K562 (cell line): ENCODE measurements around the gene GRHL3. TPM values are rescaled to one million over a fixed set of nuclear protein-coding genes. Genes with fewer than 3 reads are reported as not detected.

Experiments
- ATAC-seq: fragments of 200-7000 bp; cut with Tn5 transposase; 3 replicates; pipeline ENCODE4 v1.9.1; 2020; ENCODE audit warnings: moderate library complexity
- BruUV-seq: library from RNA; stranded (reverse); fragments of 400-500 nt; replicated peaks from 2 replicates; lab custom pipeline; 2021; lab: Mats Ljungman, UMichigan
- CTCF ChIA-PET: fragments of 300-600 bp; formaldehyde crosslinking; extraction: SDS; loops from one replicate; lab custom pipeline; 2021; ENCODE audit warnings: low intra/inter-chr PET ratio; lab: Yijun Ruan, JAX
- POLR2A ChIA-PET: fragments of 300-600, 350-650 bp; sonication (Branson Sonifier 250); formaldehyde crosslinking; extraction: SDS; loops from one replicate; lab custom pipeline; 2021; ENCODE audit warnings: antibody characterized with exemption, inconsistent platforms; lab: Yijun Ruan, JAX
- DNase-seq, 4 experiments: peaks; one replicate each; pipeline versions ENCODE4 v3.0.0 to v3.0.0-alpha.2; 2011 to 2018; ENCODE audit warnings: low spot score in 3 of 4, mixed read lengths in 3 of 4; ENCODE audit errors: extremely low read depth in 1 of 4
- FAIRE-seq: peaks from 2 replicates; lab custom pipeline; 2011; peaks lifted over from hg19 to GRCh38; lab: Jason Lieb, UNC
- H2AFZ ChIP-seq: 2 replicates; pipeline ENCODE4 v1.6.0; 2011; ENCODE audit warnings: low read depth, low read length, control low read depth, inconsistent platforms
- H3K27ac ChIP-seq: fragments of 200-600 bp; 3 replicates; pipeline ENCODE4 v1.8.0; 2011; ENCODE audit warnings: low read depth, mild to moderate bottlenecking, control low read depth, inconsistent platforms, low read length, moderate library complexity, mixed read lengths; ENCODE audit errors: extremely low read depth
- H3K27me3 ChIP-seq, 2 experiments: fragments of 300-600 bp in 1 of 2; 2 replicates in 1 of 2; 3 replicates in 1 of 2; pipeline versions ENCODE4 v1.6.0 to v1.8.0; 2011; ENCODE audit warnings: inconsistent platforms in 2 of 2, low read length in 2 of 2, mild to moderate bottlenecking in 1 of 2, mixed read lengths in 1 of 2, moderate library complexity in 1 of 2; ENCODE audit not compliant: control insufficient read depth in 2 of 2, insufficient read depth in 2 of 2
- H3K36me3 ChIP-seq: fragments of 300-600 bp; 3 replicates; pipeline ENCODE4 v1.8.0; 2011; ENCODE audit warnings: mild to moderate bottlenecking, low read length, inconsistent platforms; ENCODE audit not compliant: control insufficient read depth, insufficient read depth
- H3K4me1 ChIP-seq, 2 experiments: fragments of 200-600 bp in 1 of 2; replicated peaks in 1 of 2; 2 replicates in 1 of 2; 3 replicates in 1 of 2; pipeline versions ENCODE4 v1.5.1 to v1.8.0; 2011; ENCODE audit warnings: inconsistent platforms in 2 of 2, low read length in 2 of 2, mild to moderate bottlenecking in 1 of 2, mixed read lengths in 1 of 2, moderate library complexity in 1 of 2; ENCODE audit not compliant: control insufficient read depth in 2 of 2, insufficient read depth in 2 of 2
- H3K4me2 ChIP-seq: 2 replicates; pipeline ENCODE4 v1.6.1; 2011; ENCODE audit warnings: low read length, control low read depth, inconsistent platforms, mixed read lengths; ENCODE audit not compliant: insufficient read depth
- H3K4me3 ChIP-seq: fragments of 200-600 bp; sonication (generic), shearing (Covaris generic); 2 replicates; pipeline ENCODE4 v1.5.1; 2016; ENCODE audit warnings: control low read depth, inconsistent platforms
- H3K79me2 ChIP-seq: fragments of 200-600 bp; 3 replicates; pipeline ENCODE4 v1.8.0; 2011; ENCODE audit warnings: low read length, inconsistent platforms; ENCODE audit not compliant: control insufficient read depth, insufficient read depth
- H3K9ac ChIP-seq, 2 experiments: 2 replicates each; pipeline versions ENCODE4 v1.6.0 to v1.6.1; 2011; ENCODE audit warnings: low read depth in 2 of 2, low read length in 2 of 2, control low read depth in 1 of 2, inconsistent platforms in 1 of 2, mild to moderate bottlenecking in 1 of 2, mixed read lengths in 1 of 2; ENCODE audit not compliant: insufficient read depth in 1 of 2
- H3K9me1 ChIP-seq: one replicate; pipeline ENCODE4 v1.6.0; 2011; ENCODE audit warnings: inconsistent platforms, mild to moderate bottlenecking, low read length, moderate library complexity; ENCODE audit not compliant: control insufficient read depth, insufficient read depth
- H3K9me3 ChIP-seq: replicated peaks from 2 replicates; pipeline ENCODE4 v1.5.1; 2011; ENCODE audit warnings: low read depth, low read length, inconsistent platforms; ENCODE audit not compliant: control insufficient read depth, insufficient read depth
- H4K20me1 ChIP-seq: replicated peaks from 2 replicates; pipeline ENCODE4 v1.6.1; 2011; ENCODE audit warnings: low read length, inconsistent platforms, mixed read lengths; ENCODE audit not compliant: control insufficient read depth, insufficient read depth
- ARHGAP35 ChIP-seq: fragments of 450-650 bp; IDR thresholded peaks from 2 replicates; pipeline ENCODE4 v1.6.1; 2018; ENCODE audit not compliant: partially characterized antibody
- EZH2 ChIP-seq: IDR thresholded peaks from 2 replicates; pipeline ENCODE4 v1.6.1; 2012; ENCODE audit warnings: low read depth, mild to moderate bottlenecking, inconsistent platforms, low read length, borderline replicate concordance
- GABPB1 ChIP-seq: sonication (generic); formaldehyde crosslinking; IDR thresholded peaks from 2 replicates; pipeline ENCODE4 v1.8.0; 2022; ENCODE audit warnings: mild to moderate bottlenecking, missing genetic modification reagents
- HDAC2 ChIP-seq: fragments of 450-650 bp; IDR thresholded peaks from 2 replicates; pipeline ENCODE4 v1.6.1; 2016; ENCODE audit warnings: mild to moderate bottlenecking
- ILK ChIP-seq: fragments of 450-650 bp; IDR thresholded peaks from 2 replicates; pipeline ENCODE4 v1.6.1; 2016; ENCODE audit warnings: missing genetic modification characterization, low read depth, mild to moderate bottlenecking, missing compliant biosample characterization, moderate library complexity, borderline replicate concordance
- KDM1A ChIP-seq, 2 experiments: fragments of 450-650 bp; IDR thresholded peaks; 2 replicates each; pipeline ENCODE4 v1.6.1; 2016; ENCODE audit warnings: mild to moderate bottlenecking in 2 of 2
- NR2C2 ChIP-seq, 2 experiments: fragments of 200-800 bp in 1 of 2; sonication (Bioruptor generic) in 1 of 2; sonication (generic) in 1 of 2; formaldehyde crosslinking in 1 of 2; IDR thresholded peaks; 2 replicates each; pipeline versions ENCODE4 v1.6.1 to v1.8.0; 2016 to 2022; ENCODE audit warnings: mild to moderate bottlenecking in 1 of 2, missing compliant biosample characterization in 1 of 2, missing genetic modification characterization in 1 of 2, missing genetic modification reagents in 1 of 2
- PHF21A ChIP-seq: fragments of 450-650 bp; IDR thresholded peaks from 2 replicates; pipeline ENCODE4 v1.6.1; 2017; ENCODE audit warnings: low read depth, borderline replicate concordance
- POLR2AphosphoS5 ChIP-seq: IDR thresholded peaks from 2 replicates; pipeline ENCODE4 v1.6.1; 2011; ENCODE audit warnings: mild to moderate bottlenecking, low read depth, low read length, moderate library complexity; ENCODE audit not compliant: control insufficient read depth, insufficient read depth
- RBBP5 ChIP-seq: fragments of 200-600 bp; sonication (generic); IDR thresholded peaks from 2 replicates; pipeline ENCODE4 v1.6.1; 2012; ENCODE audit warnings: borderline replicate concordance, mild to moderate bottlenecking, low read length, control low read depth, inconsistent platforms; ENCODE audit not compliant: insufficient read depth, poor library complexity, severe bottlenecking
- SAFB ChIP-seq: fragments of 200-400 bp; formaldehyde crosslinking; IDR thresholded peaks from 2 replicates; pipeline ENCODE4 v1.6.1; 2017; ENCODE audit warnings: low read depth, low read length, borderline replicate concordance
- SMAD4 ChIP-seq: fragments of 250-450 bp; sonication (Bioruptor Pico); conservative IDR thresholded peaks from 2 replicates; pipeline ENCODE4 v1.8.0; 2021; ENCODE audit warnings: inconsistent platforms, mild to moderate bottlenecking, moderate library complexity
- ZKSCAN1 ChIP-seq: fragments of 150-350 bp; IDR thresholded peaks from 2 replicates; pipeline ENCODE4 v1.6.1; 2016; ENCODE audit warnings: low read depth, low read length
- ZNF134 ChIP-seq: fragments of 250-450 bp; sonication (Bioruptor Pico); conservative IDR thresholded peaks from 2 replicates; pipeline ENCODE4 v1.4.0; 2020
- WGBS: fragments of 100-300 bp; shearing (Covaris generic); methylation state at CpG from one replicate; pipeline ENCODE4 v1.1.6; 2016; ENCODE audit warnings: low coverage, mixed read lengths; ENCODE audit not compliant: insufficient coverage; ENCODE audit errors: missing lambda C conversion rate; 5-methylcytosine and 5-hydroxymethylcytosine counted together
- in situ Hi-C: fragments of 300-500 bp; cut with MboI; formaldehyde crosslinking; loops from 4 replicates; pipeline ENCODE4 v1.15.0; 2018; ENCODE audit warnings: inconsistent platforms, mixed read lengths
- intact Hi-C: fragments of 100-400 bp; cut with micrococcal nuclease; formaldehyde crosslinking; loops from 2 replicates; pipeline ENCODE4 v1.14.2; 2022
- polyA plus RNA-seq, 8 experiments: library from polyadenylated mRNA; depleted of rRNA in 4 of 8; stranded (reverse) in 5 of 8; unstranded in 3 of 8; fragments of >200 nt; fragmentation: Nextera tagmentation in 2 of 8; fragmentation: Illumina TruSeq in 1 of 8; extraction: Ambion mirVana in 2 of 8; extraction: Trizol in 1 of 8; gene quantifications; 2 replicates each; pipeline versions ENCODE4 v1.2.1 to v1.2.3, GENCODE V29; 2011 to 2014; ENCODE audit warnings: inconsistent platforms in 1 of 8, missing spikeins in 1 of 8
- total RNA-seq, 7 experiments: library from RNA; depleted of rRNA in 6 of 7; stranded (reverse); fragments of >200 nt in 6 of 7; fragmentation: Illumina TruSeq in 2 of 7; extraction: Trizol in 2 of 7; gene quantifications; 2 replicates each; pipeline versions ENCODE4 v1.2.1 to v1.2.3, GENCODE V29; 2011 to 2021; ENCODE audit warnings: low replicate concordance in 1 of 7
- TF ChIP-seq, protein P1 (sequence below): IDR thresholded peaks from 2 replicates; pipeline ENCODE4 v1.6.1; 2011; ENCODE audit warnings: borderline replicate concordance, low read depth, mild to moderate bottlenecking, moderate library complexity, low read length; ENCODE audit not compliant: insufficient read depth, poor library complexity, severe bottlenecking

The GRHL3 gene
- total and polyA plus RNA-seq, 9 of the 15 experiments (the other 6 are each of a cell fraction or from before 2014, with no cell fraction given), result 0.01 to 0.04 TPM; not detected in 7

DNA sequence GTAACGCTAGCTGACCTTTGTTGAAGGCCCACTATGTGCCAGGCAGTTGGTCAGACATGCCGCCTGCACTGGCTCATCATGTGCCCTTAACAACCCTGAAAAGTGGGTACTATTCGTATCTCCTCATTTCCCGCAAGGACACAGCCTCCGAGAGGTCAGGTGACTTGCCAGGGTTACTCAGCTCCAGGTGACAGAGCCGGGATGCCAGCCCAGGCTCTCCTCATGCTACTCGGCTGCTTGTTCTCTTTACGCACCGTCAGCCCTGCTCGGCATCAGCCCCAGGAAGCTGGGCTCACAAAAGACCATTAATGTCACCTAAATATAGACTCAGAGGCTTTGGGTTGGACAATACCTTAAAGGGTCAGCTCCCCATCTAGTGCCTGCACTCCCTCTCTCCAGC, 29.0 kb downstream of the GRHL3 start:
- H3K36me3 ChIP-seq, result no peaks in the 10 kb centered on the region
- BruUV-seq, result no TSS peak
- peaks cover 0 to 13% of the 10 kb centered on the region in 2 experiments; a peak in 2 of 5 replicates for H3K4me1 ChIP-seq
- H3K27me3 ChIP-seq, result peaks cover 22 to 82% of the 10 kb centered on the region in 2 experiments
- no peak overlapping the region for H3K4me3 ChIP-seq
- in situ Hi-C loops (no loop called here), intact Hi-C loops (no loop called here)
- no peak overlapping the region for H3K4me2 ChIP-seq
- no peak for ATAC-seq
- no peaks in the 10 kb centered on the region for H3K9me3 ChIP-seq
- TF ChIP-seq, protein P1, sequence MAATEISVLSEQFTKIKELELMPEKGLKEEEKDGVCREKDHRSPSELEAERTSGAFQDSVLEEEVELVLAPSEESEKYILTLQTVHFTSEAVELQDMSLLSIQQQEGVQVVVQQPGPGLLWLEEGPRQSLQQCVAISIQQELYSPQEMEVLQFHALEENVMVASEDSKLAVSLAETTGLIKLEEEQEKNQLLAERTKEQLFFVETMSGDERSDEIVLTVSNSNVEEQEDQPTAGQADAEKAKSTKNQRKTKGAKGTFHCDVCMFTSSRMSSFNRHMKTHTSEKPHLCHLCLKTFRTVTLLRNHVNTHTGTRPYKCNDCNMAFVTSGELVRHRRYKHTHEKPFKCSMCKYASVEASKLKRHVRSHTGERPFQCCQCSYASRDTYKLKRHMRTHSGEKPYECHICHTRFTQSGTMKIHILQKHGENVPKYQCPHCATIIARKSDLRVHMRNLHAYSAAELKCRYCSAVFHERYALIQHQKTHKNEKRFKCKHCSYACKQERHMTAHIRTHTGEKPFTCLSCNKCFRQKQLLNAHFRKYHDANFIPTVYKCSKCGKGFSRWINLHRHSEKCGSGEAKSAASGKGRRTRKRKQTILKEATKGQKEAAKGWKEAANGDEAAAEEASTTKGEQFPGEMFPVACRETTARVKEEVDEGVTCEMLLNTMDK, result no peak
- 0 out of 2 replicates have a peak, but pooled peaks have one; percentile 50 for TF ChIP-seq ZKSCAN1
- TF ChIP-seq, all 486 proteins: peak for 1
- DNase-seq (no peak), FAIRE-seq (no peak)
- Histone ChIP-seq H3K9me1 (no peaks in the 10 kb centered on the region), H3K9ac (no peak overlapping the region), H4K20me1 (peaks cover 11% of the 10 kb centered on the region), H2AFZ (no peak overlapping the region), H3K27ac (no peak overlapping the region), H3K79me2 (no peaks in the 10 kb centered on the region)
- ChIA-PET POLR2A (interaction anchor here (0.6 to 1.3 kb wide), 2 partner anchors 12 to 1926 kb away, joined by 3 to 8 read pairs; no protein-coding TSS in a partner anchor), CTCF (no interaction called here)
- WGBS, result 6% methylated on average over 10 of the region's 10 CpGs

- Histone ChIP-seq H3K4me1 (peaks cover 0 to 11% of the 10 kb centered on the region in 2 experiments; a peak in 2 of 5 replicates), H3K4me2 (no peak overlapping the region), H3K27ac (no peak overlapping the region), H3K79me2 (no peaks in the 10 kb centered on the region), H3K9me3 (no peaks in the 10 kb centered on the region), H3K9ac (no peak overlapping the region), H3K4me3 (no peak overlapping the region), H3K9me1 (no peaks in the 10 kb centered on the region), H2AFZ (no peak overlapping the region), H3K27me3 (peaks cover 19 to 88% of the 10 kb centered on the region in 2 experiments), H3K36me3 (no peaks in the 10 kb centered on the region), H4K20me1 (peaks cover 11% of the 10 kb centered on the region)
- 2% methylated on average over 2 of the region's 2 CpGs for WGBS
- intact Hi-C loops, result no loop called here
- DNase-seq, result no peak
- no TSS peak for BruUV-seq
- POLR2A ChIA-PET, result interaction anchor here (1.7 kb wide), 1 partner anchor 16 kb away, joined by 5 read pairs; no protein-coding TSS in a partner anchor
- no peak for ATAC-seq
- FAIRE-seq, result peak; percentile 15
- in situ Hi-C loops, result no loop called here
- CTCF ChIA-PET, result no interaction called here
- TF ChIP-seq EZH2 (no peak), SAFB (no peak), ILK (tag) (no peak), PHF21A (no peak), NR2C2 (CRISPR knock-in tag; IDR thresholded peaks at IDR 0.05) (no peak), NR2C2 (tag; IDR thresholded peaks at IDR 0.05) (no peak), SMAD4 (CRISPR knock-in tag) (no peak), ZNF134 (CRISPR knock-in tag) (no peak), HDAC2 (no peak), GABPB1 (CRISPR knock-in tag) (no peak), KDM1A (IDR thresholded peaks at IDR 0.05) (no peak), ARHGAP35 (no peak), RBBP5 (no peak), POLR2AphosphoS5 (no peak)
Measured at GRCh38 chr1:24349891-24350290, 30.7 kb downstream of the GRHL3 start.
